ENCODE results near the gene TNS1.

Gene TNS1

DNA sequence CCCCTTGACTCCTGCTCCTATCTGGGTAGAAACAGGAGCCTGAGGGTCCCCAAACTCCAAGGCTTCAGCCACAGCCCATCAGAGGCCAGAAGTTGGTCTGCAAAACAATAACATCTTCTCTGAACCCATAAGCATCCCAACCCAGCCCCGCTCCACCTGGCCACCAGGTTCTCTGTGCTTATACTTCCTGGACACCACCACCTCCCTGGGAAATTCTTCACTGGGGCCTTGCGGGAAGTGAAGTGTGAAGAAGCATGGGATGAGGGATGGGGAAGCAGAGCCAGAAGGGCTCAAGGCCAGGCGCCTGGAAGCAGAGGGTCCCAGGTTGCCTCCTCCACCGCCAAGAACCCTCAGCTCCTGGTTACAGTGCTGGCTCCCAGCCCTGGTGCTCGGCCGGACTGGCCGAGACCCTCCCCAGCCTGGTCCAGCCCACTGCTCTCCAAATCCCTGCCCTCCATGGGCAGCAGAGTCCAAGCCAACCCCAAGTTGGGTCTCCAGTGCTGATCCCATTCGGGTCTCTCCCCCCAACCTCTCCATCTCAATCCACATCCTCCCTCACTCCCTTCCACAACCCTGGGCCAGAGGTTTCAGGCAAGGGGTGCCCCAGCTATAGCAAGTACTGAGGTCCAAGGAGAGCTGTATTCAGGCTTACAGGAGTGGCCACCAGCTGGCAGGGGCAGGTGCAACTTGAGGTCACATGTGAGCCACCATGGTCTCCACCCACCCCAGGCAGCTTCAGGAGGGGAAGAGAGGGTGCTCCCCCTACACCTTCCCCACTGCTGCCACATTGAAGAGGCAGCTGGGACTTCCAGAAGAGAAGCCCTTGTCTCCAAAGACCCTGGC is 60.7 kb downstream of the TNS1 start:
- no peak for DNase-seq

DNA sequence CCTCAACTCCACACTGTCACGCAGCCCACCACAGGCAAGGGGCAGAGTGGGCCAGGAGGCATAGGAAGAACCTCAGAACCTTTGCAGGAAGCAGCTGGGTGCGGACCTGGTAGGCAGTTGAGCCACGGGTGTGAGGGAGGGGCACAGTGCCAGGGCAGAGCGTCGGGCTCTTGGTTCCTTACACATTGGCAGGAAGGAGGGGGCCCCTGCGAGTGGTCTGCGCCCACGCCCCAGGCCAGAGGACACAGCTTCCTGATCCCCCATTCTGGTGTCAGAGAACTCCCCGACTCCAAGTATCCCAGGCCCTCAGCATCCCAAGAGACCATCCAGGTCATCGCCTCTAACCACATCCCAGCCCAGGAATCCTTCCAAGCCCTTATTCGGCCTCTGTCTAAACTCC is 61.5 kb downstream of the TNS1 start:
- DNase-seq, result no peak

DNA sequence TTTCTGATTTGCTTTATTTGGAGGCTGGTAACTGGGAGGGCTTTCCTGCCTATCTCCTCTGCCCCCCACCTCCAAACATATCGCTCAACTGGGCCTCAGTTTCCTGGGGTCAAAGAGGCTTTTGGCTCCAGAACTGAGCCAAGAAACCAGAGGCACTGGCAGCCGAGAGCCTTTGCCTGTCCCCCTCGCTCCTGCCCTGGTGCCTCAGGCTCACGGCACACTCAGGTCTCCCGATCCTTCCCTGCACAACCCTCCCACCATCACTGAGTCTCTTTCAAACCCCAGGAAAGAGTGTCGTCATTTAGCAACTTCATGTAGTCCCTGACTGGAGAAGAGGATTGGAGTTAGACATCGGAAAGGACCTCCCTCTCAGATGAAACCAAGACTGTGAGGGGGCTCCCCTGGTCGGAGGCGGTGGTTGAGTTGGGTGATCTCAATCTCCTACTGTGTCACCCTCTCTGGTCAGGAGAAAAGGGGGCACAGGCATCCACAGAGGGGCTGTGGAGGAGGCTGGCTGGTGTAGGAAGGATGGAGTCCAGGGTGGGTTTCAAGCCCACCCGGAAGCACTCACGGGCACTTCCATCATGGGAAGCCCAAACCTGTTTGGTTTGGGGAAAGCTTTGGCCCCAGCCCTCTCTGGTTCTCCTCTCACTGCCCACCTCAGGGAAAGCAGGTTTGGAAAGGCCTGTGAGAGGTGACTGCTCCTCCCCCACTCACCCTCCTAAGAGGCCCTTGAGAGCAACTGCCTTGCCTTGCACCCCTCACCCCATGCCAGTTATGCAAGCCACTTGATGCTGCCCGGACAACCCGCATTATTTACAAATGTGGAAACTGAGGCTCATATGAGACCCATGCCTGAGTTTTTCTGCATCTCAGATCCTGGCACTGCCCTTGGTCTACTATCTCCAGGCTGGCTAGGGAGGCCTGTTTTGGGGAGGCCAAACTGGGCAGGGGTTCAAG is 62.3 kb downstream of the TNS1 start:
- no peak for DNase-seq

DNA sequence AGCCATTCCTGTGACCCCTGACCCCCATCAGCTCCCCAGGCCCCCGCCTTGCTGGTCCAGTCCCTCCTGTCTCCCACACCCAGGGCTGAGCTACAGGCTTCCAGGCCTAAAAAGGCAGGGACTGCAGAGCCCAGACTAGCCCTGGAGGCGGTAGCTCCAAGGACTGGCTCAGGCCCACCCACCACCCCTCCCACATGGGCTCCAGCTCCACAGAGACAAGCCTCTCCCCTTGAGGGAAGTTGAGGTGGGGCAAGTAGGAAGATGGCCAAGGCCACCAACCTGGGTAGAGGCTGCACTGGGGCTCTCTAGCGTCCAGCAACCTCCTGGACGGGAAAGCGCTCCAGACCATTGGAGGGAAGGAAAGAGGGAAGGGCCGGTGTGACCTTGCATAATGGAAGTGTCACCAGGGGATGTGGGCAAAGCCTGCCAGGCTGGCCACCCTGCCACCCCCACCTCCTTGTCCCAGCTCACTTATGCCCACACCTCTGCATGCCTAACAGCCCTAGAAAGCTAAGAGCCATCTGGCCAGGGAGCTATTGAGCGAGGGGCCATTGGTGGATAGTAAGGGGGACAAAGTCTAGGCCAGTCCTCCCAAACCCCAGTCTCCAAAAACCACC is 63.1 kb downstream of the TNS1 start:
- DNase-seq, result no peak

DNA sequence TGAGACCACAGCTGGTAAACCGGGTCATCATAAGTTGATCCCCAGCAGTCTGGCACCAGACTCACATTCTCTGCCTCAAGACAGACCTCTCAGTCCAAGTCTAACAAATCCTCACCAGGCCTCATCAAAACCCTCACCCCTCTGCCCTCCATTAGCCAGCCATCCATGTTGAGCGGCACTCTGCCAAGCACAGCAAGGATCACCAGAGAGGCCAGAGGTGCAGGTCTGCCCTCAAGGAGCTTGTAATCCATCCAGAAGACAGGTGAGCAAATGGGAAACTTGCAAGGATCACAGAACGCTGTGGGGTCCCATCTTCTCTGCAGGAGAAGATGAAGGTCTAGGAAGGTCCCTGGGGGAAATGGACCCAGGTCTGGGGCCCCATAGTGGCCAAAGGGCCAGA is 63.6 kb downstream of the TNS1 start:
- no peak for DNase-seq

DNA sequence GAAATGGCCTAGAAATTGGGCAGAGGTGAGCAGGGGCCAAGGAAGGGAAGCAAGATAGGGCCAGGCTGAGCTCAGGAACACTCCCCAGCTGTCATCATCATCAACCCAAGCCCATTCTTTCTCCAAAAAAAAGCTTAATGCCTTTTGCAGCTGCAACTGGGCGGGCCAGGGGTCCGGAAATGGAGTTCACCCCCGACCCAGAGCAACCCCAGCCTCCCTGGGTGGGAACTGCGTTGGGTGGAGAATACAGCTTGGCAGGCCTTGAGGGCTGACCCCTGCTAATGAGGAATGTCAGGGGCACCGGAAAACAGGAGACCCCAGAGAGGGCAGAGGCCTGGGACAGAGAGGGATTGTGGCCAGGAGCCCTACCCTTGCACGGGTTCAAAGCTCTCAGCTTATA is 64.8 kb downstream of the TNS1 start:
- DNase-seq, result no peak

DNA sequence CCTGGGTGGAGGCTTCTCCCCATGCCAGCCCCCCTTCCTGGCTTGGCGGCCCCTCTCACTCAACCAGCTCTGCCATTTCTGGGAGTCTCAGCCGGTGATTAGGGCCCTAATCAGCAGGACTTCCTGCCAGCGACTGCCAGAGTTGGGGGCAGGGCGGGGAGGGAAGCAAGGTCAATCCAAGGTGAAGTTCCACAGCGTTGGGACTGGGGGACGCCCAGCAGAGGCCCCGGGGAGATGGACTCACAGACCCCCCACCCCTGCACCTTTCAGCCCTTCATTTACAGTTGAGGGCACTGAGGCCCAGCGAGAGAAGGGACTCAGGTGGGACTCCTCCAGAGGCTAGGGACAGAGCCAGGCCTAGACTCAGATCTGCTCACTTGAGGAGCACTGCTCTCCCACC is 65.3 kb downstream of the TNS1 start:
- no peak for DNase-seq

DNA sequence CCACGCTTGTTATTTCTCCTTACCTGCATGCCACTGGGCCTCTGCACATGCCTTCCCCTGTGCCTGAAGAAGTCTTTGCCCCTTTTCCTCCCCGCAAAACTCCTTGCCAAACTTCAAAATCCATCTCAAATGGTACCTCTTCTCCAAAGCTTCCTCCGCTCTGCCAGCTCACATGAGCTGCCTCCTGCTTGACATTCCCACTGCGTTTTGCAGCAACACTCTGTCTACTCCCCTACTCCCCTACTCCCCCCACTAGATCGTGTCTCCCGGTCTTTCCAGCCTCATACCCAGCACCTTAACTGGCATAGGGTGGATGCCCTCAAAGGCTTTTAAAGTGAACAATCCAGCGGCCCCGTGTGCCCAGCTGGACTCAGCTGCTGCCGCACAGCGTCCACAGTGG is 65.8 kb downstream of the TNS1 start:
- no peak for DNase-seq

DNA sequence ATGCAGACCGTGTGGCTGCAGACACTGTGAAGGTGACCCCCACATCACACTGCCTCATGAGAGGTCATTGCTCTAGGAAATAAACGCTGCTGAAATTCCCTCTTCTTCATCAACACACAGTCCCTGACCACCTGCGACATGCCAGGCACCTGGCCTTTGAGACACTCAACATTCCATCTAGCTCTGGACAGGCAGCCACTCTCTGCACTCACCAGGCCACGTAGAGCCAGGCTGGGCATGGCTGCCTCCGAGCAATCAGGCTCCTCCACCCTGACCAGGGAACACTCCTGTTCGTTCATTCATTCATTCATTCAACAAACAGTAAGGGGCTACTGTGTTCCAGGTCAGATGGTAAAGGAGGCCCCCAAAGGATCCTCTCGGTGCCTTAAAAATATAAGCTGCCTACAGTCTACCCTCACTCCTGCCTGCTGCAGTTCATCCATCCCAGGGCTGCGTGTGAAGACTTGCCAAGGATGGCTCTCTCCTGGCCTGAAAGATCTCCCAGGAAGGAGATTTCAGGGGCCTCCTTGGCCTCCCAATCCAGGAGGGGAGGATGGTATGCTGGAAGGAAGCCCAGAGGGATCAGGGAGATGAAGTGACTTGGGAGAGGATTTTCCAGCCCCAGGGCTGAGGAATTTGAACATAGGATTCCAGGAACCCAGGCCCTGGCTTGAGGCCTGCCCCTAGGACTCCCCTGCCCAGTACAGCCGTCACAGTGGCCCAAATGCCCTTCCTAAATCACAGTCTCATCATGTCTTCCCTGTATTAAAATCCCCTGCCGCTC is 66.7 kb downstream of the TNS1 start:
- DNase-seq, result no peak

DNA sequence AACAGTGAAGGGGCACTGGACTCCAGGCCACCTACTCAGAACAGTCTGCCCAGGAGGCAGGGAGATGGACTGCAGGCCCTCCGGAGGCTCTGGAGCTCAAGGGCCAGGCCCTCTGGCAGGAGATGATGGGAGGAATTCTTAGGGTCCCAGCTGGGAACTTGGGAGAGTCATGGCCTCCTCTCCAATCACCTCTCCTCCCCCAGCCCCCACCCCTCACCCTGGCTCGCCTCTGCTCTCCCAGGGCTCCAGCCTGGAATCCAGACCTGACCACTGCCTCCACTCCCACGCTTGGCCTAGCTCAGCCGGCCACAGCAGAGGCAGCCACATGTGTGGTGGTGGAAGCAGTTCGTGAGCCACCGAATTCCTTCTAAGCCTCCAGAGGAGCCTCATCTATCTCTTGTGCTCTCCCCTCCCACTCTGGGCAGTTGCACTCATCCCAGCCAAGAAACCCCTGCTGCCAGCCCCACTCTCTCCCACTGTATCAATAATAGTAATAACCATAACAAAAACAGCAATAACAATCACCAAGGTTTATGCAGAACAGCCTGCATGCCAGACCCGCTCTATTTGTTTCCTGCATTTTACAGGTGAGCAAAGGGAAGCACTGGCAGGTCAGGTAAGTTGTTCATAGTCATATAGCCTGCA is 67.4 kb downstream of the TNS1 start:
- DNase-seq, result no peak

DNA sequence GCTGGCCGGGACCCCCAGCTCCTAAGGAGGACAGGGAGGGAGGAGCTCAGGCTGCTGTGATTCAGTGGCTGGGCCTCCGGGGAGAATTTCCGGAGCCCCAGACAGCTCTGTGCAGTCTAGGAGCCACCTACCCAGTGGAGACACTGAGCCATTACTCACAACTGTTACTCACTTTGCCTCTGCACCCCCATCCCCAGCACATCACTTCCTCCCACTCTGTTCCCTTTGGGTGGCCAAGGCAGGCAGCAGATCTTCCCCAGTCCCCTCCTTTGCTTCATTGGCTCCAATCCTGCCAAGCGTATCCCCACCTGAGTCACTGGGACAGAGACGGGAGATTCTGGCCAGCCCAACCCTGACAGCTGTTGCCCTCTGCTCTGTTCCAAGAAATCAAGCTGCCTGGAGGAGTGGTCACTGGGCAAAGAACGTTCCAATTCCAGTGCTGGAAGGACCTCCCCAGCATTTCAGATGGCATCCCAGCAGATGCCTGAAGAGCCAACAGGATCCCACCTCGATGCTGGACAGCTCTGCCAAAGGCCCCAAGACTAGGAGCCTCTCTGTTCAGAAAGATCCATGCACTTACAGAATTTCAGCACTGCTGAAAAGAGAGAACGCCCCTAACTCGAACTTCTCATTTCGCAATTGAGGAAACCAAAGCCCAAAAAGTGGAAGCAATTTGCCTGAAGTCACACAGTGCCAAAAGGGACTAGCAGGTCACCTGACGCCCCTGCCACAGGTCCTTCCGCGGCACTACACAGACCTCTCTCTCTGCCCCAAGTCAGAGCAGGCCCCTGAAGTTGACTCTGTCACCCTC is 68.3 kb downstream of the TNS1 start:
- no peak for DNase-seq

DNA sequence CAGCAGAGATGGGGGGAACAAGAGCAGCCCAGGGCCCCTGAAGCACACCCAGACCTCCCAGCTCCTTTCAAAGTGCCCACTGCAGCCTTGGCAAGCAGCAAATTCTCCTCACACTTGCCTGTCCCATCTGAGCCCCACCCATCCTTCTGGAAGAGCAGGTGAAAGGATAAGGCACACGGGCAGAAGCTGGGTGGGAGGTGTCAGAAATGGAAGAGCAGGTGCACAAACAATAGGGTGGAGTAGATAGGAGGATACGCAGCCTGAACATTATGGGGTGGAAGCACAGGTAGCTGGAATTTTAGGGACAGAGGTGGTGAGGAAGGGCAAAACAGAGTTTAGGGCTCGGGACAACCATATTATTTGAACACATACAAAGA is 69.2 kb downstream of the TNS1 start:
- no peak for DNase-seq

DNA sequence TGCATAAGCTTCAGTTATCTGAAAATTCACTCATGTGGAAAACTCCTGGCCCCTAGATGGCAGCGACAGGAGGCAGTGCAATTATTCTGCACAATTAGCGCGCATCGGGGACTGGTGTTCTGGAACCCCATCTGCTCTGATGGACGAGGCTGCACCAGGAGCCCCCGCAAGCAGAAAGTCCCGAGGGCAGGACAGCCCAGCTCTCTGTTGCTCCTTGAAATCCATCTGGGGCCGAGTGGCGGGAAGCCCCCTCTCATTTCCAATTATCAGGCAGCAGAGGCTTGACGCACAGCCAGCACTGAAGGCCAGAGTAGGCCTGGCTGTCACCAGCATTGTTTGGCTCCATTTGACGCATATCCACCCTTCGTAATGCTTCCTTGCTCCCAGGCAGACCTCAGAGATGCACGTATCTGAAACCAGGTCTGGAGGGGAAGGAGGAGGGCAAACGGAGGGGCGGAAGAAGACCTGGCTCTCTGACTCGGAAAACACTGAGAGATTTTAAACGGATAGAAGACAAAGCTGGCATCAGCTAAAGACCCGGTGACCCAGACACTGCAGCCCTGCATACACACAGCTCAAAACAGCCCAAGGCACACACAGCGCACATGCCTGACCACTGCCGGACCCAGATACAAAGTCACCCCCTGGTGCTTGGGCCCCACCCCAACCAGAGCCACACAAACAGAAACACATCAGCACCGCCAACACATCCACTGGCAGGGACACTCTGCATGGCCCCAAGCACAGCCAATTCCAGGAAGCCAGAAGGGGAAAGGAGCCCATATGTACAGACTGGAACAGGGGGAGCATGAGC is 69.8 kb downstream of the TNS1 start:
- no peak for DNase-seq

DNA sequence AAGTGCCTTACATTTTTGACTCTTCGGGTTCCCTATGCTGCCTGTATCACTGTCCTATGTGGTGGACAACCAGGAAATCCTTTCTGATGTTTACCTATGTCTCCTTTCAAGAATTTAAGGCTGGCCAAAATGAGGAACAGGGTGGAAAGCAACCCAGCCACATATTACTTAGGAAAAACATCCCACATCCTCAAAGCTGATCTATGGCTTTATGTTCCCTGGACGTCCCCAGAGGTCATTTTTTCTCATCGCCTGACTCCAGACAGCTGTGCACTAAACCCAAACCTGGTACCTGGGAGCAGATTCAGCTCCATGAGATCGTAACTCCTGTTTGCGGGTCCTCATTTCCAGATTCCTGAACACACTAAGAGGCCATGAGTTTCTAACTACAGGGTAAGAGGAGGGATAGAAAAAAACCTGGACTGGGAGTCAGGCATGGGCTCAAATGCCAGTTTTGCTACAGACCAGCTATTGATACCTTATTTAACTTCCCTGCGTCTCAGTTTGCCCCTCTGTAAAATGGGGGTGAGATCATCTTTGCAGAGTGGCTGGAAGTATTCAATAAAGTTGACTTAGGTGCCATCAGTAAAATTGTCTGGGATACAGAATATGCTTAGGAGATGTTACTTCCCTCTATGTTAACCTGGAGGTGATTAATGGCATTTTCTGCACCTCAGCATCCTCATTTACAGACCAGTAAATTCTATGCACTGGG is 70.8 kb downstream of the TNS1 start:
- DNase-seq, result no peak

DNA sequence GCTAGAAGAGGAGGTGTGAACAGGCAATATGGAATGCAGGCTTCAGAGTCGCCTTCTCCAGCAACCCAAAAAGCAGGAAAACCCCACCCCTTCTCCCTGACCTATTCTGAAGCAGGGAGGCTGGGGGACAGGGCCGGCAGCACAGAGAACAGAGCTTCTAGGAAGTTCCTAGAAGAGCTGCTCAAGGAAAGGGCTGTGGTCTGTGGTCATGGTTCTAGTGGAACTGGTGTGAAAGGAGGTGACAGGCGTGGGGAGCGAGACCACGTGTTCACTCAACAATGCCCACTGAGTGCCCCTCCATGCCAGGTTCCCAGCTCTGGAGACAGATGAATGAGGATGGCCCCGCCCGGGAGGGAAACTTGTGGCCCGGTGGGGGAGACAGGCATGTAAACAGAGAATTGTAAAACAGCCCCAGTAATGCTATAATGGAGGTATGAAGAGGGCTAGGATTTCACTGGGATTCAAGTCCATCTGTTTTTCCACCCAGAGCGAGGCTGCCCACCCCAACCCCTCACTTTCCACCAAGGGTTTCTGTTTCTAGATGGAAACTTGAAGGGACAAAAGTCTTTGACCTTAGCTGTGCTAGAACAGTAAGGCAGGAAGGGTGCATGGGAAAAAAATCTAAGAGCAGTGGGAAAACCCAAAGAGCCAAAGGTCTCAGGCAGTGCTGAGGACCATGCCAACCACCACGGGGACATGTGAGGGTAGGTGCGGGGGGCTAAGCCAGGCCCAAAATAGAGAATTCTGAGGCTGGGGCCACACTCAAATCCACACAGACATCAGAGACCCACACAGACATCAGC is 71.8 kb downstream of the TNS1 start:
- no peak for DNase-seq

DNA sequence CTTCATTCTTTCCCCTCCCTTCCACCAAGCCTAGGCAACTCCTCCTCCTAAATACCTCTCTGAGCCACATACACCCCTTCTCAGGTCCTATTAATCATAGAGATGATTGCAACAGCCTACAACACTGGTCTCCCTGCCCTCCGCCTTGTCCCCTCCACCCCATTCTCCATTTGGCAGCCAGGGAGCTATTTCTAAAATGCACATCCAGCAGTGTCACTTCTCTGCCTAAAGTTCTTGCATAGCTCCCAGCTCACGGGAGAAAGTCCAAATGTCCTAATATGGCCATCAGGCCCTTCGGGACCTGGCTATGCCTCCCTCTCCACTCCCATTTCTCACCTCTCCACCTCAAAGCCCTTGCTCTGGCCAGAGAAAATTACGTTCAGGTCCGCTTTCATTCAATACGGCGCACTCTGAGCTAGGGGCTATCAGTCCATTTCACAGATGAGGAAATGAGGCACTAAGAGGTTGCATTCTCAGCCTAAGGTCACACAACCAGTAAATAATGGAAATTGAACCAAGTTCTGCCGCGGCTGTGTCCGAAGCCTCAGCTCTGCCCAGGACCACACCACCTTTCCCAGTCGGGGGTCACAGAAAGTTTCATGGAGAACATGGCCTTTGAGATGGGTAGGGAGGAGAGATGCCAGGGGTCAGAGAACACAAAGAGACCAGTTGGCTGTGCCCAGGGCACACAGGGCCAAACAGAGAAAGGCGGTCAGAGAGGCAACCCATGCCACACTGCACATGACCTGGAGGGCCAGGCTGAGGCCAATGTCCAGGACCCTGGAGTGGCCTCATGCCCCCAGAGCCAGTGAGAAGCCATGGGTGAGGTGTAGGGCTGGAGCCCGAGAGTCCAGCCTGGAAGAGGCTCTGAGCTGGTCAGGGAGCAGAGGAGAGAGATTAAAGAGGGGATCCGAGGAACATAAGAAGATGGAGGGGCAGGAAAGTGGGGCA is 72.8 kb downstream of the TNS1 start:
- no peak for DNase-seq

DNA sequence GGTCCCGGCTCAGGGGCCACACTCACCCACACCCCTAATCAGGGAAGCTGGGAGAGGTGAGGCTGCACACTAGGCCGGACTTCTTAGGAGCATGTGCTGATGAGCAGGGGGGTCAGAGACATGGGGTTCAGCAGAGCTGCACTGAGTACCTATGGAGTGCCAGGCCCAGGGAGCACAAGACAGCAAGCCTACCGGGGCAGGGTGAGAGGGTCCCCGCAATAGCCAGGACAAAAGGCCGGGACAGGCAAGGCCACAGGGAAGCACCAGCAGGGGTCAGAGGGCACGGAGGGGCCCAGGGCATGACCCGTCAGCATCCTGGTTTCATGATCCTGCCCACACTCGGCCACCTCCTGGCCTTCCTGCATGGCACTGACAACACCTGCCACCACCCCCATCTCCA is 73.5 kb downstream of the TNS1 start:
- DNase-seq, result no peak
